GM03348 (cell line): Measurements from ENCODE around the gene IGSF11.
A peak's percentile ranks its signal among the peaks of the same experiment; 100 is the strongest.
"Not testable (repeated sequence)": the region's sequence is repeated elsewhere in the genome, so short reads cannot be mapped to it uniquely, and the experiment has no call there.

Experiments
- DNase-seq: peaks from one replicate; pipeline ENCODE4 v3.0.0; 2012; ENCODE audit warnings: low spot score

Gene IGSF11

DNA sequence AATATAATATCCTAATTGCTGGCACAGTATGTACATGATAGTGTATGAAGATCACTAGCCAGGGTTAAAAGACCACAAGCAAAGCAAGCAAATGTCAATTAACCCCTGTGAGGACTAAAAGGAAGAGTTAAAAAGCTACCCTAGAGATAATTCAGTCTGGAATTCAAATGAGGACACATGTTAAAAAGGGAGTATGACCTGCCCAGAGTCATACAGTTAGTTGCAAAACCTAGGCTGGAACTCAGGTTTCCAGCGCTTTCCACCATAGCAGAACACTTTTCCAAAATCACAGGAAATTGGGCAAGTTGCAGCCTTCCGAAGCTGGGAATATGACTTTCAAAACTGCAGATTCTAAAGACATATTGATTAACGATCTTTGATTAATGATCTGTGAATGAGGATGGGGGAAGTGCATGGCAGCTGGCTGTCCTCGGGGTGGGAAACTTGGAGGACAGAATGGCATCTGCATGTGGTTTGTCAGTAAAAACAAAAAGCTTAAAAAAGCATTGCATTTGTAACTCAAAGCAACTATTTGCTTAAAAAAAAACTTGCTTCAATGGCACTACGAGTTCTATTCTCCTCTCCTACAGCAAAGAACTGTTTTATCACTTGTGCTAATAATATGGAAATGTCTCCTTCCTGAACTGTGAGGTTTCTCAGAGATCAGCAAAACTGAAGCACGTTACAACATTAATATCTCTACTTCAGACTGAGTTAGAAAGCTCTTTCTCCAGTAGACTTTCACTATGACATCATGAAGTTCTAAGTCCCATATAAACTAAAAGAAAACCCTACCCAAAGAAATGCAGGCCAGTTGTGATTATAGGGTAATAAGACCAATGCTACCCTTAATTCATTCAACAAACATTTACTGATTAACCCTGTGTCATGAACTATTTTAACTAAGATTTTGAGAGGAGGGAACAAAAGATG lies 46.2 kb downstream of the IGSF11 start:
- DNase-seq: no peak

DNA sequence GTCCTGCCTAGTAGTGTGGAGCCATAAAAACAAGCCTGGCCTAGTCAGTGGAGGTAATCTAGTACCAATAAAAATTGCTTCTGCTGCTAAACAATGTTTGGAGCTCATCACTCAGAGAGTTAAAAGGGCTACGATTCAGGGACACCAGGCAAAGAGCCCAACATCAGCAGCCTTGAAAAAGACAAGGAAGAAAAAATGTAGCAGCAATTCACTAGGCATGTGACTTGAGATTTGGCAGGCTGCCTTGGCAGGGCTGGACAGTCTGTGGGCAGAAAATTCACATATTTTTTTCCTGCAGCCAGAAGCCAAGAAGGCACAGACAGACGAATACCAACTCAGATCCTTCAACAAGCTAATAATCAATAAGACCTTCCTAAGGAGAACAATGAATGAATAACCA lies 47.2 kb downstream of the IGSF11 start:
- peak; percentile 42 for DNase-seq

DNA sequence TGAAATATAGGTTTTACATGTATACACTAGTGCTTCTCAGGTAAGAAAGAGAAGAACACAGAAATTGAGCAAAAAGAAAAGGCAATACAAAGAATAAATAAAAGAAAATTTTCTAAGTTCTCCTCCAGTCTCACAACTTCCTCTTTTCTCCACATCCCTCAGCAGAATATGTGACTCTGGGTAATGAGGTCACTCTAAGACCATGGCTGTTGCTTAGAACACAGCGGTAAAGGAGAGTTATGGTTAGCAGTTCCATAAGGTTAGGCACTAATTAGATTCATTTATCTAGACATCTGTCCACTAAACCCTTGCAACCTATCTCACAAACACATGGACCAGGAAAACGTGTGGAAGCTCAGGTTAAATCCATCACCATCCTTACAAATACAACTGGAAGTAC lies 47.9 kb downstream of the IGSF11 start:
- DNase-seq: no peak

DNA sequence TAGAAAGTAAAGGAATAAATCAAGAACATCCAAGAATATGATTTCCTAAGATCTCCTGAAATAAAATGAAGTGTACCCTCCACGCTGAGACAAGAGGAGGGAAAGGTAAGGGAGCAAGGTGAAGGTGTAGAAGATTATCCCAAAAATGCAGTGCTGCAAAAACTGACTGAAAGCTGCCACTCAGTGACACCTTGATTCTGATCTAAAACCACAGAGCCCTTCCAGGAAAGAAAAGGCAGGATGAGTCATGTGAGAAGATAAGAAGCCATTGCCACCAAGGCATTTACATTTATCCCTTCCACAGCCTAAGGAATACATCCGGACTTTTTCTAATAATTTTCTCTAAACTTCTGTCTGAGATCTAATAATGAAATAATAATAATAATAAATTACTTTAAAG lies 49.9 kb downstream of the IGSF11 start:
- no peak for DNase-seq

DNA sequence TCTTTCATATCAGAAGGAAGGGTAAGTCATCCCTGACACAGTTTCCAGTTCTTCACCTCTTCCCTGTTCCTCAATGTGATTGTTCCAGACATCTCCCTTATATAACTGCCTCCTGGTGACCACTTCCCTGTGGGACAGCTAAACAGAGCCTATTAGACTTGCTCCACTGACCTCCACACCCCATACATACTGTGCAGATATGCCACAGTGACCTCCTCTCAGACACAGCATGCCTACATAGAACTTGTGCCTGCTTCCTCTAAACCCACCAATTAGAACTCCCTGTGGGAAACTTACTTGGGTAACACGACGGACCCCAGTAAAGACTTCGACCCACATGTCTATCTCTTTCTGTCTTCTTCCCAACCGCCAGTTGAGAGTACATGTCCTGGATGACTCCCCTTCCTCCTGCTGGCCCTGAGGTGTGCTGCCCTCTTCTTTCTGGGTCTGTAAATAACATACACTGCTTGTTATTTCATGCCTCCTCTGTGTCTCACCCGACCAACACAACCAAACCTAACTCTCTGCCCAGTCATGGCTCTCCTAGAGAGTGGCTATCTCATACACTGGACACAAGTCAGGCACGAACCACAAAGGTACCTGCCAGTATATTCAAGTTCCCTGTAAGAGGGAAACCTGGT lies 53.0 kb downstream of the IGSF11 start:
- no peak for DNase-seq

DNA sequence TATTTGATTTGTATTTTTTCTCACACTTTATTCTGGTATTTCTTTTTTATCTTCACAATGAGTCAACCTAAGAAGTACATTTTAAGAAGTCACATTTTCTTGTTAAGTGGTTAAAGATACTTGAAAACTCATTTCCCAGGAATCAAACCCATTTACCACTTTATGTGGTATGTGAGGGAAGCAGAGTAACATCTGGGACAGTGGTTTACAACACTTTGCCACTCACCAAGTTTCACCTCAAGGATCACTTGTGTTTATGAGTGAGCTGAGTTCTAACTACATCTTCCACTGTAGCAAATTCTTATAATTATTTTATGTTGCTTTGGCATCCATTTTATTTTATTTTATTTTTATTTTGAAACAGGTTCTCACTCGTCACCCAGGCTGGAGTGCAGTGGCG lies 53.8 kb downstream of the IGSF11 start:
- no peak for DNase-seq

DNA sequence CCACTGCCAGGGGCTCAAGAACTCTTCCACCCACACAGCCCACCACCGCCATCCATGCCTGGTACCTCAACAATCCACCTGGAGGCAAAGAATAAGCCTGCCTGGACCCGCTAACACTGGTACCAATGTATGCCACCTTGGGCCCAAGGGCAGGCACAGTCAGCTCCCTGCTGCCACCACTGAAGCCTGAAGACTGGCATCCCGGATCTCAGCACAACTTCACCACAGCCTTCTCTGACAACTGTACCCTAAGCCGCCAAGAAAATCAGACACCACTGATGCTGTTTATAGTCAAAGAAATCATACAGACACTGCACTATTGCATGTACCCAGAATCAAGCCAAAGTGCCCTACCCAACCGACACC lies 56.3 kb downstream of the IGSF11 start:
- DNase-seq: no peak

DNA sequence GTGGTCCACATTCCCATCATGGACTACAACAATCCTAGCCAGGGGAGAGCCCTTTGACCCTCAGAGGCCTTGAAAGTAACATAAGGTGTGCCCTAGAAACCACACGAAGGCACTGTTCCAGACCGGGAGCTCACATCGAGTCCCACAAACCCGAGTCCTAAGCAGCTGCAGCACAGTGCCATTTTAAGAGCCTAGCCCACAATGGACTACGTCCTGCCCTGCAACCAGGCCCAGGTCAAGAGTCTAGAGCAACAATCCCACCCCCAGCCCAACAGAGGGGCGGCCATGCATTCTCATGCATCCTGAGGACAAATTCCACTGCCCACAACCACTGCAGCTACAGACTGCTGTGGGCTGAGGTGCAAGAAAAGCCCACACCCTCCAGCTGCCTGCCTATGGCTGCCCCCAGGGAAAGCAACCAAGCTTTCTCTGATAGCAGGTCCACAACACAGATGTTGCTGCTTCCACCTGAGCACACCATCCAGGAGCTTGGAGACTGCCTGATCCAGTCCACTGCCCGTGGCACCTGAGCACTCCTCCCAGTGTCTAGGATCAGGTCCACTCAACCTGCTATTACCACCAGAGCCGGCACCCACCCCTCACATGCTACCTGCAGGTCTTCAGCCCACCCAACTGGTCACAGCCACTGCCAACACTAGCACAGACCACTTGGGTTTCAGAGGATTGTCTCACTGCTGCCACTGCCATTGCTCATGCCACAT lies 56.8 kb downstream of the IGSF11 start:
- no peak for DNase-seq

DNA sequence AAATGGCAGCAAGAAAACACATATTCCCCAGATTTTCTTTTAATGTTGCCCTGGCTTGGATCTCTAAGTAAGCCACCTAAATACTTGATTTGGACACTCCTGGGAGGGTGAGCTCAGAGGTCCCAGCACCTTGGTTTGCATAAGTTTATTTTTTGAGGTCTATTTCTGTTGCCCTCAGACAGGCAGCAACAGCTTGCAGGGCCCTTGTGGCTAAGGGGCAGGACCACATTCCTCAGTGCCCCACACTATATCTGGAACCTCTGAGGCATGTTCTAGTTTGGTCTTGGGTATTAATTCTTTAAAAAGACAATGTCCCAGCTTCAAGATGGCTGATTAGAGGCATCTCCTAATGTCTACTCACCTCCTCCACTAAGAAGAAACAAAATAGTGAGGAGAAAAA lies 57.5 kb downstream of the IGSF11 start:
- no peak for DNase-seq

DNA sequence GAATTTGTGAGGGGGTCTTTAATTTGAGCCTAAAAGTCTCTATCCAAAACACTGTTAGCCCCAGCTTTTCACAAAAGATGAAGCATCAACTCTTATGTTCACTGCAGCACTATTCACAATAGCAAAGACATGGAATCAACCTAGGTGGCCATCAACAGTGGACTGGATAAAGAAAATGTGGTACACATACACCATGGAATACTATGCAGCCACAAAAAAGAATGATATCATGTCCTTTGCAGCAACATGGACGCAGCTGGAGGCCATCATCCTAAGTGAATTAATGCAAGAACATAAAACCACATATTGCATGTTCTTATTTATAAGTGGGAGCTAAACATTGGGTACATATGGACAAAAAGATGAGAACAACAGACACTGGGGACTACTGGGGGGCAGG lies 59.2 kb downstream of the IGSF11 start:
- DNase-seq: not testable (repeated sequence)

DNA sequence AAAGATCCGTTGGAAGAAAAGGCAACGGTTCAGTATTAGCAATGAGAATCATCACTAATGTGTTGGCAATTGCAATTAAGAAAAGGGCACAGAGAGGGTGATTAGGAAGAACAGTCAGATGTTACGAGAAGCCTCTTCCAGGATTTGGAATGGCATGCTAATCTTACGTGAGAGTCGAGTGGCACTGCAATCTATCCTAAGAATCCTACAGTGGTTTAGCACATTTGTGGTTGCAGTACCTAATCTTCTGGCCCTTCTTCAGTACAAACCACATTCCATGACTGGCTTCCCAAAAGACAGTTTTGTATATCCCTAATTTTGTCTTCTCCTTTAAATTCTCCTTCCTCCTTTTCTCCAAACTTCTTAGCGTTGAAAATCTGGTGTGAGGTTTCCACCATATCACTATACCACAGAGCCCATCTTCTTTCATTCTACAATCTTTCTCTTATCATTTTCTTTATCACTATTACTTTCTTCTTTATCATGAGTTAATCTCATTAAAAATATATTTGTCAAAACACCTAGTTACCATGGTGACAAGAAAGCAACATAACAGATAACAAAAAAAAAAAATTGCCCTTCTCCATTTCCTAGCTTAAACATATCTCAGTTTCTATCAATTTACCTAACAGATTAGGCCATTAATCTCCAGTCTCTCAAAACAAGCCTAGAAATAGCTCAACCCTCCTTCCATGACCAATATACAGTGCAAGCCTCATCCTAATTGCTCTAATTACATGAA lies 60.1 kb downstream of the IGSF11 start:
- DNase-seq: no peak

DNA sequence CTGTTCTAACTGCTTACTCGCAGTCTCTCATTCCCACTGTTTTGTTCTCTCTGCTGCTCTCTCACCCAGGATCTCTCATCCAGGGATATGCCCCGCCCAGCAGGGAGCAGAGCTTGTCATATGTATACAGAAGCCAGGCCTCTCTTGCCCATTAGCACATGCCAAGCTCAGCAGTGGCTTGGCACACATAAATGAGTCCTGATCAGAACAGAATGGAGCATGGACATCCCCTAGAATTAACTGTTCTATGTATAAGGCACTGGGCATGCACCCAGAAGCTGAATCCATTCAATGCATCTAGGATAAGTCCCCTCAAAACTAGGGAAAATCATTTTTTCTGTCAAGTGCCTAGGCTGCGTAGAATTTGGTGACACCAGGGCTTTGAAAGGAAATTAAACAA lies 61.6 kb downstream of the IGSF11 start:
- DNase-seq: no peak

DNA sequence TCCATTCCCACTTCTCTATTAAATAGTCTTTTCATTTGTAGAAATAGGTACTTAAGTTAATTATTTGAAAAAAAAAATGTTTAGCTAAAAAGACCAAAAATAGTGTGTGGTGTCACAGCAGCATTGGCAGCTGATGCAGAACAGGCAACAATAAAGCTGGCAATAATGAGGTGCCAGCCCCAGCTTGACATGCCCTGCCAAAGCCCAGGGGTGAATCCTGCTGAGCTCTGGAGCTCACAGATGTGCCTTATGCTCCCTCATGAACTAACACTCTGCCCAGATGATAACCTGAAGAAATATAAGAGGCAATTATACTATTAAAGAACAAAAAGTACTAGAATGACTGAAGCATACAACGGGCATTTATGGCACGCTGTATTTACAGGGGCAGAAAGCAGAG lies 63.8 kb downstream of the IGSF11 start:
- DNase-seq: no peak

DNA sequence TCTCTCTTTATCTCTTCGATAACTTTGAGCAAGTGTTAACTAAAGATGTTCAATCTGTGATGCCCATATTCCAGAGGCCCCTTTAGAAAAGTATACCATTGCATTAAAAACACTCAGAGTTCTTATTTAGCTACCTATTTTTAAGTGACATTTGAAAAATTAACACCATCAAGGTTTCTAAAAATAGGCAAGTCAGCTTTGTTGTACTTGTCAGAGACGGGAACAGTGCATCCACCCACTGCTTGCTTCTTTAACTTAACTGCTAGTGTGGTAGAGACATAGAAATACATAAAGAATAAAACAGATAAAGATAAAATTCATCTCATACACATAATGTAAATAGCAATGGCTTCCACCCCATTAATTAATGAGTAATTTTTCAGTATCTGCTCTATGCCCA lies 66.0 kb downstream of the IGSF11 start:
- DNase-seq: no peak

DNA sequence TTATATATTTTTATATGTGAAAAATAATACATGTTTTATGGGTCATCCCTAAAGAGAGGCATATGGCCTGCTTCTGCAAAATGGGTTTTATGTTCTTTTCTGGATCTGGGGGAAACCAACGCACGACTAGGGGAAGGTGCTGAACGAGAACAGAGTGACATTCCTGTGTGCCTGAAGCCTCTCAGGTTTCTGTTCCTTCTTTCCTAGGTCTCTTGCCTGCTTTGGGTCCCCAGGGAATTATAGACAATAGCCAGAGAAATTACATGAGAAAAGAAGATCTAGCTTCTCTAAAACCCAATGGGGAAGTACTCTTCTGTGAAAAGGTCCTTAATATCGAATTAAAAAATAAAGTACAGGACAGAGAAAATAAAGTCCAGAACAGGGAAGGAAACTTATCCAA lies 66.5 kb downstream of the IGSF11 start:
- DNase-seq: no peak

DNA sequence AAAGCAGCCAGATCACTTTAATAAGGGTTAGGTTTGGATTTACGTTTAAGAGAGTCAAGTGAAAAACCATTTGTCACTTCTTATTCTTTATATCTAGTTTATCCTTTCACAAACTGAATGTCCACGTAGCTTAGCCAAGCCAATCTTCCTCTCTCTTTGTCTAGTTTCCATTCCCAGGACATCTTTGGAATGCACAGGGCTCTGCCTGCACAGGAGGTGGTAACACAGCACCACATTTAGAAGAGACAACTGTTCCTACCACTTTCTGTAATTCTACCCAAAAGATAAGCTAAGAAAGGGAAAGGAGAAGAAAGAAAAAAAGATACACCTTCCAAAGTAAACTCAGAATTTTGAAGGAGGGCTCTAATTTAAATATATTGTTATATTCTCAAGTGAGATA lies 67.9 kb downstream of the IGSF11 start:
- DNase-seq: no peak

DNA sequence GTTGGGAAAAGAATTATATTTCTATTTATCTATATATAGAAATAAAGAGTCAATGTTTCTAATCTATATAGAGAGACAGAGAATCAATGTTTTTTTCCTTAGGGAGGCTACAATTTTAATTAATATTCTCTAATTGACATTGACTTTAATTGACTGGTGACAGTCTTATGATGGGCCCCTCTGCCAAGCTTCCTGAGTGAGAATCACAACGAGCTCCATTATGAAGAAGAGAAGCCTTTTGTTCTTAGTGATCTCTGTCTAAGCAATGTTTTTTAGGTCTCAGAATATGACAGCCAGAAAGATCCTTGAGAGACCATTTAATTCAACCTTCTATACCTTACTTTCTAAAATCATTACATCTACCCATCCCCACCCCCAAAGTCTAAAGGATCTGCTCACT lies 70.9 kb downstream of the IGSF11 start:
- DNase-seq: no peak

DNA sequence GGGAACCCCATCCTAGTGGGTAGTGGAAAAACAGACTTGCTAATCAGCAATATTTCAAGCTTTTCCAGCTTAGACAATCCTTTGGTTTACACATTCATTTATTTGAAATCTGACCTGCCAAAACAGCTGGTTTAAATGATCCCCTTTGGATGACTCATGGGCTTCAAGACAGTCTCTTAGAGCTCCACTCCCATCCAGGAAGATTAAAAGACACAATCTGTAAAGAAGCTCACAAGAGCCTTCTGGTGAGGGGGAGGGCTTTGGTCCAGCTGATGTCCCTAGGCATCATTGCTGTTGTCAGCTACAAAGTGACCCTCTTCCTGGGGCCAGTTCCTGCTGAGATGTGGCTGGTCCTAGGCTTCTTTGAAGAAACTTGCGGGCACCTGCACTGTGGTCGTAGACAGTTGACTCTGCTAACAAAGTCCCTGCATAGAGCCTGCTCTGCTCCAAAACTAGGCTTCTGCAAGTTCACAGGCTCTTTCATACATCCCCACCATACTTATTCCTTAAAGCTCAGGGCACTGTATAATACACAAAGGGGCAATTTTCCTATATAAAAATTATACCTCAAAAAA lies 73.7 kb downstream of the IGSF11 start:
- peak; percentile 29 for DNase-seq

DNA sequence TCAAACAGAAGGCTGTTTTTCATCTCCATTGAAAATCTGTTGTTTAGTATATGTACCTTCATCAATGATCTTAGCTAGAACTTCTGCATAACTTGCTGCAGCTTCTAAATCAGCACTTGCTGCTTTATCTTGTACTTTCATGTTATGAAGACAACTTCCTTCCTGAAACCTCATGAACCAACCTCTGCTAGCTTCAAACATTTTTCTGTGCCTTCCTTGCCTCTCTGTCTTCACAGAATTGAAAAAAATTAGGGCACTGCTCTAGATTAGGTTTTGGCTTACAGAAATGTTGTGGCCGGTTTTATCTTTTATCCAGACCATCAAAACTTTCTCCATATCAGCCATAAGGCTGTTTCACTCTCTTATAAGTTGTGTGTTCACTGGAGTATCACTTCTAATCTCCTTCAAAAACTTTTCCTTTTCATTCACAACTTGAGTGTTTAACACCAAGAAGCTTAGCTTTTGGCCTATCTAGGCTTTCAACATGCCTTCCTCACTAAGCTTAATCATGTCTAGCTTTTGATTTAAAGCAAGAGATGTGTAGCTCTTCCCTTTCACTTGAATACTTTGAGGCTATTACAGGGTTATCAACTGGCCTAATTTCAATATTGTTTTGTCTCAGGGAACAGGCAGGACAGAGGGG lies 78.6 kb downstream of the IGSF11 start:
- no peak for DNase-seq

DNA sequence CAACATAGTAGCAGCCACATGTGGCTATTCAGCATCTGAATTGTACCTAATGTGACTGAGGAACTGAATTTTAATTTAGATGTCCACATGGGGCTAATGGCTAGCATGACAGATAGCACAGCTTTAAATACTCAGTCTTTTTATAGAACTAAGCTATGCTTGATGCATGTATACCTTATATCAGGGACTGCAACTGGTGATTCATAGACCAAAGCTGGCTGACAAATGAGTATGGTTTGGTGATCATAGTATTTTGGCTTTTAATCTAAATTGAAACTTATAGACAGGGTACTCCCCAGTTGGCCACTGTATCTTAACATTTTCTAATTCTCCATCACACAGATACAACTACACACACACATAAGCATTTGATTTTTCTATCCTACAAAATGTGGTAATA lies 83.6 kb downstream of the IGSF11 start:
- no peak for DNase-seq

DNA sequence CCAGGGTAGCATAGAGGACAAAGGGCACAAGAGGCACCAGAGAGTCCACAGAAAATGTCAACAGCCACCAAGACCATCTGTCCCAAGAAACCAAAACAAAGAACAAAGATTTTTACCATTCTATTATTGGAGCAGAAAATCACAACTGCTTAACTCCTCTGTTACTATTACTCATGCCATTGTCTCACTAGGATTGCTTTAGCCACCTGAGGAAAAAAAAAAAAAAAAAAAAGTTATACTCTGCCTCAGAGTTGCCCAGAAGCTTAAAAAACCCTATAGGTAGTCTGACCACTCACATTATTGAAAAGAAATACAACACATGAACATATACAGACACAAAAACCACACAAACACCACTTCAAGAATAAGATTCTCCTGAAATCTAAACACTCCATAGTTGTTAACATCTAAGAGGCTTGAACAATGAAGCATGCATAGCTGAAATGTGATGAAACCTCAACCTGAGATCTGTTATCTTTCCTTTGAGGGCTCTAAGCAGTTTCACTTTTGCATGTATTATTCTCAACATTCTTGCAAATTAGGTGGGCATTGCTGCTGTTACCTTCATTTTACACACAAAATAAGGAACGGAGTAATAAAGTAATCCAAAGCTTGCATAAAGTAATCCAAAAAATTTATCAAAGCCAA lies 85.4 kb downstream of the IGSF11 start:
- no peak for DNase-seq
